HCT116 (cell line): Measurements from ENCODE around the gene TEX29. TPM values are rescaled to one million over a fixed set of nuclear protein-coding genes. Genes with fewer than 3 reads are reported as not detected.

Source experiments
- ATAC-seq: fragments of 200-7000 bp; cut with Tn5 transposase; 2 replicates; pipeline ENCODE4 v1.9.1; 2020; ENCODE audit warnings: mild to moderate bottlenecking, moderate library complexity
- BruUV-seq: library from RNA; stranded (reverse); fragments of 400-500 nt; replicated peaks from 2 replicates; lab custom pipeline; 2021; lab: Mats Ljungman, UMichigan
- CTCF ChIA-PET: fragments of 300-600 bp; sonication (Branson Sonifier 250); formaldehyde crosslinking; loops from one replicate; lab custom pipeline; 2021; ENCODE audit warnings: antibody characterized with exemption; lab: Charles Lee
- POLR2A ChIA-PET: fragments of 300-600, 350-600 bp; sonication (Branson Sonifier 250); formaldehyde crosslinking; loops from one replicate; lab custom pipeline; 2021; ENCODE audit warnings: antibody characterized with exemption; lab: Charles Lee
- RAD21 ChIA-PET, 2 experiments: fragments of 300-600 bp; sonication (Branson Sonifier 250); formaldehyde crosslinking; loops; one replicate each; lab custom pipeline; 2023; ENCODE audit warnings: low total read pairs in 2 of 2; ENCODE audit not compliant: uncharacterized antibody in 2 of 2, unreplicated experiment in 2 of 2, low non-redundant PET in 1 of 2; lab: Charles Lee
- DNase-seq: peaks from one replicate; pipeline ENCODE4 v3.0.0-alpha.2; 2010; ENCODE audit warnings: low read depth, low spot score
- H2AFZ ChIP-seq: fragments of 200-600 bp; shearing (Covaris generic), sonication (generic); 2 replicates; pipeline ENCODE4 v1.6.1; 2017; ENCODE audit warnings: low read depth, mixed run types, mixed read lengths, antibody characterized with exemption, low read length; ENCODE audit not compliant: poor library complexity, severe bottlenecking
- H3K27ac ChIP-seq: 2 replicates; pipeline ENCODE4 v1.5.1; 2012; ENCODE audit warnings: low read depth, low read length
- H3K27me3 ChIP-seq: fragments of 200-600 bp; sonication (generic); 2 replicates; pipeline ENCODE4 v1.6.1; 2016; ENCODE audit warnings: mixed run types, low read length, mixed read lengths; ENCODE audit not compliant: insufficient read depth
- H3K36me3 ChIP-seq, 2 experiments: fragments of 200-500 bp in 1 of 2; fragments of 200-600 bp in 1 of 2; sonication (Bioruptor generic) in 1 of 2; sonication (generic) in 1 of 2; 2 replicates each; pipeline versions ENCODE4 v1.5.1 to v1.6.1; 2014 to 2016; ENCODE audit warnings: low read length in 2 of 2, inconsistent platforms in 1 of 2, mixed read lengths in 1 of 2, mixed run types in 1 of 2; ENCODE audit not compliant: insufficient read depth in 2 of 2, control insufficient read depth in 1 of 2
- H3K4me1 ChIP-seq, 2 experiments: fragments of 200-600 bp in 1 of 2; sonication (generic) in 1 of 2; 2 replicates each; pipeline versions ENCODE4 v1.5.1 to v1.6.1; 2012 to 2017; ENCODE audit warnings: low read length in 2 of 2, inconsistent platforms in 1 of 2, mild to moderate bottlenecking in 1 of 2, mixed read lengths in 1 of 2, mixed run types in 1 of 2, moderate library complexity in 1 of 2; ENCODE audit not compliant: insufficient read depth in 2 of 2, control insufficient read depth in 1 of 2
- H3K4me2 ChIP-seq: fragments of 200-600 bp; sonication (generic); 2 replicates; pipeline ENCODE4 v1.6.1; 2017; ENCODE audit warnings: mixed run types, low read length, mixed read lengths
- H3K4me3 ChIP-seq, 2 experiments: fragments of 200-600 bp in 1 of 2; sonication (generic) in 1 of 2; replicated peaks in 1 of 2; 2 replicates each; pipeline ENCODE4 v1.5.1; 2011 to 2016; ENCODE audit warnings: low read length in 2 of 2, control low read depth in 1 of 2, low read depth in 1 of 2, mild to moderate bottlenecking in 1 of 2, mixed read lengths in 1 of 2, mixed run types in 1 of 2
- H3K79me2 ChIP-seq: fragments of 200-600 bp; sonication (generic); 2 replicates; pipeline ENCODE4 v1.6.1; 2017; ENCODE audit warnings: mild to moderate bottlenecking, mixed run types, low read length, moderate library complexity, mixed read lengths; ENCODE audit not compliant: insufficient read depth
- H3K9ac ChIP-seq: fragments of 200-600 bp; sonication (generic); 2 replicates; pipeline ENCODE4 v1.6.1; 2016; ENCODE audit warnings: low read length, mixed read lengths
- H3K9me2 ChIP-seq: fragments of 200-600 bp; sonication (generic), shearing (Covaris generic); 2 replicates; pipeline ENCODE4 v1.6.1; 2017; ENCODE audit warnings: mixed run types, mild to moderate bottlenecking, moderate library complexity; ENCODE audit not compliant: insufficient read depth
- H3K9me3 ChIP-seq, 2 experiments: fragments of 200-500 bp in 1 of 2; fragments of 200-600 bp in 1 of 2; sonication (Bioruptor generic) in 1 of 2; sonication (generic) in 1 of 2; 2 replicates each; pipeline ENCODE4 v1.6.1; 2014 to 2017; ENCODE audit warnings: low read length in 2 of 2, mixed read lengths in 2 of 2, inconsistent platforms in 1 of 2, low read depth in 1 of 2, mild to moderate bottlenecking in 1 of 2, mixed run types in 1 of 2, moderate library complexity in 1 of 2; ENCODE audit not compliant: control insufficient read depth in 1 of 2, insufficient read depth in 1 of 2
- H4K20me1 ChIP-seq: fragments of 200-600 bp; sonication (generic), shearing (Covaris generic); 2 replicates; pipeline ENCODE4 v1.6.1; 2017; ENCODE audit warnings: mixed run types, mild to moderate bottlenecking, moderate library complexity; ENCODE audit not compliant: insufficient read depth
- CBX3 ChIP-seq: IDR thresholded peaks from 2 replicates; pipeline ENCODE4 v1.6.1; 2012; ENCODE audit warnings: low read depth
- EGR1 ChIP-seq: IDR thresholded peaks from 2 replicates; pipeline ENCODE4 v1.6.1; 2012; ENCODE audit warnings: low read depth
- ELF1 ChIP-seq: IDR thresholded peaks from 2 replicates; pipeline ENCODE4 v1.6.1; 2012; ENCODE audit warnings: low read depth, borderline replicate concordance
- EZH2 ChIP-seq: fragments of 200-600 bp; sonication (generic); IDR thresholded peaks from 2 replicates; pipeline ENCODE4 v1.6.1; 2017; ENCODE audit warnings: antibody characterized with exemption, mixed run types
- EZH2phosphoT487 ChIP-seq: fragments of 200-600 bp; IDR thresholded peaks from 2 replicates; pipeline ENCODE4 v1.6.1; 2018; ENCODE audit warnings: antibody characterized with exemption, borderline replicate concordance
- JUND ChIP-seq: IDR thresholded peaks from 2 replicates; pipeline ENCODE4 v1.6.1; 2012
- POLR2AphosphoS5 ChIP-seq: IDR thresholded peaks from 2 replicates; pipeline ENCODE4 v1.6.1; 2011; ENCODE audit warnings: mild to moderate bottlenecking, low read depth, low read length, moderate library complexity
- ZNF274 ChIP-seq: fragments of 200-500 bp; sonication (Bioruptor generic); IDR thresholded peaks from 2 replicates; pipeline ENCODE4 v1.6.1; 2014; ENCODE audit warnings: mild to moderate bottlenecking, low read depth, low read length, inconsistent platforms
- intact Hi-C: fragments of 100-400 bp; cut with micrococcal nuclease; formaldehyde crosslinking; loops from 2 replicates; pipeline ENCODE4 v1.10.0; 2022
- total RNA-seq: library from RNA; stranded (reverse); gene quantifications from one replicate; pipeline ENCODE4 v1.2.1, GENCODE V29; 2021; ENCODE audit not compliant: unreplicated experiment
- TF ChIP-seq, protein P1 (sequence below): IDR thresholded peaks from 2 replicates; pipeline ENCODE4 v1.6.1; 2012
- TF ChIP-seq, protein P2 (sequence below), 3 experiments: fragments of 200-600 bp in 1 of 3; sonication (generic) in 1 of 3; IDR thresholded peaks in 2 of 3; conservative IDR thresholded peaks in 1 of 3; 2 replicates each; pipeline ENCODE4 v1.5.1; 2012 to 2017; ENCODE audit warnings: low read depth in 2 of 3, low read length in 2 of 3, antibody characterized with exemption in 1 of 3, borderline replicate concordance in 1 of 3, control low read depth in 1 of 3, mild to moderate bottlenecking in 1 of 3, mixed read lengths in 1 of 3, mixed run types in 1 of 3, moderate library complexity in 1 of 3; ENCODE audit not compliant: insufficient read depth in 1 of 3
- TF ChIP-seq, protein P3 (sequence below): IDR thresholded peaks from 2 replicates; pipeline ENCODE4 v1.6.1; 2012

TEX29 gene
- total RNA-seq, 1 experiment from 2014 or later = not detected

DNA sequence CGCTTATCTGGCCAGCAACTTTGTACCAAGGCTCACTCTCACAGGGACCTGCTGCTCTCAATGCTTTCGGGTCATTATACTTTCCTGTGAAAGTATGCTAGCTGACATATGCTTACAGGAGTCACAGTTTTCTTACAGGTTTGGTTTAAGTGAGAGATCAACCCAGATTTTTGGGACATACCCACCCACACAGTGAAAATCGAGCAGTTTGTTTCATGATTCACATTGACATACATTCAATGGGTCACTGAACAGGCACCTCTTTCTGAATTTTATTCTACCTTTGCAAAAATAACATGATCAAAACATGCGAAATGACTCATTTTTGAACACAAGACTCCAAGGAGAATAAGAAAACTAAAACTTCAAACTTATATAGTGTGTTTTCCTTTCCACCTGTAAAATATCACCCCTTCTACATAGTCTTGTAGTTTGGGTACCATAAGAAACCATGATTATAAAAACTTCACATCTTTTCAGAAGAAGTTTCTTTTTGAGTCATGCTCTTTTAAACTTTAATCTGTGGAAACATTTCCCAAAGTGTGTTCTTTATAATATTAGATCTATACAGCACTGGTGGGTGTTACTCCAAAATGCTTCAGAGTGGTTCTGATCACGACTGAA lies 44.3 kb upstream of the TEX29 start:
- H3K9ac ChIP-seq = no peak overlapping the region
- CTCF ChIA-PET = no interaction called here
- H3K27ac ChIP-seq = no peak overlapping the region
- no peak for DNase-seq
- H4K20me1 ChIP-seq = no peaks in the 10 kb centered on the region
- no peaks in the 10 kb centered on the region for H3K9me2 ChIP-seq
- POLR2A ChIA-PET = no interaction called here
- no peak overlapping the region for H3K4me2 ChIP-seq
- BruUV-seq = no TSS peak
- no peak overlapping the region for H3K4me3 ChIP-seq
- RAD21 ChIA-PET = no interaction called here
- ATAC-seq = no peak
- no peaks in the 10 kb centered on the region for H3K27me3 ChIP-seq
- no peaks in the 10 kb centered on the region for H3K4me1 ChIP-seq
- H3K36me3 ChIP-seq = peaks cover 4 to 27% of the 10 kb centered on the region in 2 experiments
- no peak for TF ChIP-seq POLR2AphosphoS5
- TF ChIP-seq, protein P1, sequence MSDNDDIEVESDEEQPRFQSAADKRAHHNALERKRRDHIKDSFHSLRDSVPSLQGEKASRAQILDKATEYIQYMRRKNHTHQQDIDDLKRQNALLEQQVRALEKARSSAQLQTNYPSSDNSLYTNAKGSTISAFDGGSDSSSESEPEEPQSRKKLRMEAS = no peak
- TF ChIP-seq ZNF274 = no peak
- no peak for TF ChIP-seq CBX3
- TF ChIP-seq, protein P2, sequence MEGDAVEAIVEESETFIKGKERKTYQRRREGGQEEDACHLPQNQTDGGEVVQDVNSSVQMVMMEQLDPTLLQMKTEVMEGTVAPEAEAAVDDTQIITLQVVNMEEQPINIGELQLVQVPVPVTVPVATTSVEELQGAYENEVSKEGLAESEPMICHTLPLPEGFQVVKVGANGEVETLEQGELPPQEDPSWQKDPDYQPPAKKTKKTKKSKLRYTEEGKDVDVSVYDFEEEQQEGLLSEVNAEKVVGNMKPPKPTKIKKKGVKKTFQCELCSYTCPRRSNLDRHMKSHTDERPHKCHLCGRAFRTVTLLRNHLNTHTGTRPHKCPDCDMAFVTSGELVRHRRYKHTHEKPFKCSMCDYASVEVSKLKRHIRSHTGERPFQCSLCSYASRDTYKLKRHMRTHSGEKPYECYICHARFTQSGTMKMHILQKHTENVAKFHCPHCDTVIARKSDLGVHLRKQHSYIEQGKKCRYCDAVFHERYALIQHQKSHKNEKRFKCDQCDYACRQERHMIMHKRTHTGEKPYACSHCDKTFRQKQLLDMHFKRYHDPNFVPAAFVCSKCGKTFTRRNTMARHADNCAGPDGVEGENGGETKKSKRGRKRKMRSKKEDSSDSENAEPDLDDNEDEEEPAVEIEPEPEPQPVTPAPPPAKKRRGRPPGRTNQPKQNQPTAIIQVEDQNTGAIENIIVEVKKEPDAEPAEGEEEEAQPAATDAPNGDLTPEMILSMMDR (IDR thresholded peaks at IDR 0.05 in 2 of 3, conservative IDR thresholded peaks at IDR 0.05 in 1 of 3; ENCODE audit: borderline replicate concordance in 1 of 3, insufficient read depth in 1 of 3, low read depth in 2 of 3, low read length in 2 of 3) = no peak
- no peak for TF ChIP-seq EZH2phosphoT487
- TF ChIP-seq JUND = no peak
- no peak for TF ChIP-seq ELF1
- TF ChIP-seq EZH2 = no peak
- TF ChIP-seq, protein P3, sequence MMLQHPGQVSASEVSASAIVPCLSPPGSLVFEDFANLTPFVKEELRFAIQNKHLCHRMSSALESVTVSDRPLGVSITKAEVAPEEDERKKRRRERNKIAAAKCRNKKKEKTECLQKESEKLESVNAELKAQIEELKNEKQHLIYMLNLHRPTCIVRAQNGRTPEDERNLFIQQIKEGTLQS = no peak
- no peak for TF ChIP-seq EGR1
- H3K79me2 ChIP-seq = peaks cover 5% of the 10 kb centered on the region
- H3K9me3 ChIP-seq = no peaks in the 10 kb centered on the region
- intact Hi-C loops = no loop called here
- no peak overlapping the region for H2AFZ ChIP-seq
